GM23338 (cell line): ENCODE measurements around the gene ITPR2. TPM values are rescaled to one million over a fixed set of nuclear protein-coding genes. Genes with fewer than 3 reads are reported as not detected.

Experiments used
- ATAC-seq: fragments of 200-7000 bp; cut with Tn5 transposase; 3 replicates; pipeline ENCODE4 v1.9.1; 2020
- DNase-seq: peaks from one replicate; pipeline ENCODE4 v3.0.0-alpha.2; 2015; ENCODE audit warnings: low spot score
- H2AFZ ChIP-seq: fragments of 200-600 bp; sonication (generic); 2 replicates; pipeline ENCODE4 v1.8.0; 2016; ENCODE audit warnings: antibody characterized with exemption, mild to moderate bottlenecking, moderate library complexity
- H3F3A ChIP-seq: fragments of 200-600 bp; sonication (generic); replicated peaks from 2 replicates; pipeline ENCODE4 v1.8.0; 2017; ENCODE audit warnings: antibody characterized with exemption, mixed run types, low read depth
- H3K27ac ChIP-seq: fragments of 200-600 bp; sonication (generic); 2 replicates; pipeline ENCODE4 v1.6.1; 2016; ENCODE audit warnings: low read depth
- H3K27me3 ChIP-seq: fragments of 200-600 bp; sonication (generic); 2 replicates; pipeline ENCODE4 v1.8.0; 2016; ENCODE audit warnings: mild to moderate bottlenecking, mixed run types, moderate library complexity; ENCODE audit not compliant: insufficient read depth
- H3K36me3 ChIP-seq: fragments of 200-600 bp; sonication (generic); 2 replicates; pipeline ENCODE4 v1.8.0; 2016; ENCODE audit warnings: mild to moderate bottlenecking; ENCODE audit not compliant: insufficient read depth
- H3K4me1 ChIP-seq: fragments of 200-600 bp; sonication (generic); 2 replicates; pipeline ENCODE4 v1.8.0; 2016; ENCODE audit warnings: mild to moderate bottlenecking, moderate library complexity; ENCODE audit not compliant: insufficient read depth
- H3K4me2 ChIP-seq: fragments of 200-600 bp; sonication (generic); 2 replicates; pipeline ENCODE4 v1.7.1; 2017; ENCODE audit warnings: mixed run types
- H3K4me3 ChIP-seq: fragments of 200-600 bp; sonication (generic); 2 replicates; pipeline ENCODE4 v1.6.1; 2016; ENCODE audit warnings: mixed run types
- H3K79me2 ChIP-seq: fragments of 200-600 bp; sonication (generic); replicated peaks from 2 replicates; pipeline ENCODE4 v1.8.0; 2017; ENCODE audit warnings: mild to moderate bottlenecking; ENCODE audit not compliant: insufficient read depth
- H3K9me2 ChIP-seq: fragments of 200-600 bp; sonication (generic); 2 replicates; pipeline ENCODE4 v1.8.0; 2017; ENCODE audit not compliant: insufficient read depth
- H4K20me1 ChIP-seq: fragments of 200-600 bp; sonication (generic); replicated peaks from 2 replicates; pipeline ENCODE4 v1.8.0; 2017; ENCODE audit warnings: mild to moderate bottlenecking; ENCODE audit not compliant: insufficient read depth
- H3K27ac Mint-ChIP-seq: 2 replicates; pipeline ENCODE4 v1.8.0; 2020; ENCODE audit warnings: inconsistent platforms, mild to moderate bottlenecking, moderate library complexity, mixed read lengths
- H3K27me3 Mint-ChIP-seq: 3 replicates; pipeline ENCODE4 v1.8.0; 2022; ENCODE audit warnings: low read depth, mild to moderate bottlenecking, moderate library complexity, mixed read lengths, inconsistent platforms; ENCODE audit not compliant: insufficient read depth, poor library complexity
- H3K36me3 Mint-ChIP-seq: 3 replicates; pipeline ENCODE4 v1.8.0; 2021; ENCODE audit warnings: low read depth, mild to moderate bottlenecking, inconsistent platforms, moderate library complexity, mixed read lengths
- H3K4me1 Mint-ChIP-seq: 3 replicates; pipeline ENCODE4 v1.8.0; 2020; ENCODE audit warnings: mild to moderate bottlenecking, inconsistent platforms, mixed read lengths
- H3K4me3 Mint-ChIP-seq: 3 replicates; pipeline ENCODE4 v1.8.0; 2021; ENCODE audit warnings: moderate library complexity, mild to moderate bottlenecking, inconsistent platforms, mixed read lengths
- H3K9me3 Mint-ChIP-seq: 3 replicates; pipeline ENCODE4 v1.8.0; 2020; ENCODE audit warnings: moderate library complexity, mild to moderate bottlenecking, inconsistent platforms, mixed read lengths
- JUNB ChIP-seq: IDR thresholded peaks from one replicate; pipeline ENCODE4 v1.6.1; 2016; ENCODE audit warnings: antibody characterized with exemption; ENCODE audit not compliant: unreplicated experiment
- NANOG ChIP-seq: IDR thresholded peaks from 2 replicates; pipeline ENCODE4 v1.6.1; 2016; ENCODE audit warnings: antibody characterized with exemption, borderline replicate concordance
- STAT1 ChIP-seq: IDR thresholded peaks from one replicate; pipeline ENCODE4 v1.6.1; 2016; ENCODE audit warnings: antibody characterized with exemption; ENCODE audit not compliant: unreplicated experiment
- ZNF114 ChIP-seq: fragments of 250-450 bp; sonication (Bioruptor Pico); IDR thresholded peaks from 2 replicates; pipeline ENCODE4 v1.5.0; 2020; ENCODE audit warnings: mild to moderate bottlenecking, moderate library complexity
- ZNF331 ChIP-seq: fragments of 250-450 bp; sonication (Bioruptor Pico); IDR thresholded peaks from 2 replicates; pipeline ENCODE4 v1.5.0; 2020; ENCODE audit warnings: low read depth, mild to moderate bottlenecking, moderate library complexity
- ZNF462 ChIP-seq: fragments of 250-450 bp; sonication (Bioruptor Pico); IDR thresholded peaks from 2 replicates; pipeline ENCODE4 v1.5.0; 2020; ENCODE audit warnings: mild to moderate bottlenecking, moderate library complexity
- polyA plus RNA-seq: library from polyadenylated mRNA; unstranded; fragments of >200 nt; fragmentation: Nextera tagmentation; extraction: Ambion mirVana; gene quantifications from 2 replicates; pipeline ENCODE4 v1.2.1, GENCODE V29; 2016
- total RNA-seq: library from RNA; depleted of rRNA; stranded (reverse); fragments of >200 nt; shearing (Covaris generic); gene quantifications from 2 replicates; pipeline ENCODE4 v1.2.3, GENCODE V29; 2014

The ITPR2 gene
- total and polyA plus RNA-seq, 2 experiments from 2014 or later: 44.5 to 65.2 TPM

- no peak for TF ChIP-seq ZNF462 (CRISPR knock-in tag)
- TF ChIP-seq ZNF331 (CRISPR knock-in tag): no peak
- no peak for TF ChIP-seq ZNF114 (CRISPR knock-in tag)
- TF ChIP-seq NANOG: no peak
Observed at GRCh38 chr12:26627335-26627734, 205.7 kb downstream of the ITPR2 start (continued).

- Histone ChIP-seq H4K20me1 (no peaks in the 10 kb centered on the region), H3F3A (no peaks in the 10 kb centered on the region; the same call in 1 of the 2 replicates), H3K4me2 (no peak overlapping the region), H3K4me3 (no peak overlapping the region), H3K4me1 (no peaks in the 10 kb centered on the region), H3K27ac (no peak overlapping the region), H3K9me2 (no peaks in the 10 kb centered on the region), H3K27me3 (no peaks in the 10 kb centered on the region), H3K79me2 (no peaks in the 10 kb centered on the region), H3K36me3 (peaks cover 25% of the 10 kb centered on the region; the same call in 1 of the 2 replicates), H2AFZ (no peak overlapping the region)
- Mint-ChIP-seq H3K9me3 (no peaks in the 10 kb centered on the region), H3K27me3 (peaks cover 4% of the 10 kb centered on the region), H3K27ac (no peak overlapping the region), H3K36me3 (peaks cover 50% of the 10 kb centered on the region), H3K4me1 (no peaks in the 10 kb centered on the region), H3K4me3 (no peak overlapping the region)
- no peak for DNase-seq
- ATAC-seq: no peak
- no peak for TF ChIP-seq STAT1
- TF ChIP-seq JUNB: no peak
- no peak for TF ChIP-seq ZNF331 (CRISPR knock-in tag)
- no peak for TF ChIP-seq ZNF462 (CRISPR knock-in tag)
- TF ChIP-seq ZNF114 (CRISPR knock-in tag): no peak
Observed at GRCh38 chr12:26623136-26623535, 209.9 kb downstream of the ITPR2 start.
